Smooth muscle cell (in vitro differentiated cells): ENCODE results near the gene SLC12A8. TPM values are rescaled to one million over a fixed set of nuclear protein-coding genes. Genes with fewer than 3 reads are reported as not detected.
A peak's percentile ranks its signal among the peaks of the same experiment; 100 is the strongest.

Experiments used
- DNase-seq: peaks from one replicate; lab custom pipeline; 2025; ENCODE audit not compliant: unreplicated experiment; lab: John Stamatoyannopoulos, UW
- H2AFZ ChIP-seq: fragments of 200-600 bp; sonication (generic); 2 replicates; pipeline ENCODE4 v1.6.0; 2016; ENCODE audit warnings: antibody characterized with exemption, low read depth, mild to moderate bottlenecking
- H3F3A ChIP-seq: fragments of 200-600 bp; sonication (generic); 2 replicates; pipeline ENCODE4 v1.6.0; 2017; ENCODE audit warnings: antibody characterized with exemption, low read depth
- H3K27ac ChIP-seq: fragments of 200-600 bp; sonication (generic); 2 replicates; pipeline ENCODE4 v1.5.1; 2016; ENCODE audit warnings: low read depth, mild to moderate bottlenecking
- H3K27me3 ChIP-seq: fragments of 200-600 bp; sonication (generic); 2 replicates; pipeline ENCODE4 v1.6.1; 2016; ENCODE audit warnings: low read depth, mild to moderate bottlenecking
- H3K36me3 ChIP-seq: fragments of 200-600 bp; sonication (generic); 2 replicates; pipeline ENCODE4 v1.5.1; 2016; ENCODE audit warnings: low read depth
- H3K4me1 ChIP-seq: fragments of 200-600 bp; sonication (generic); 2 replicates; pipeline ENCODE4 v1.5.1; 2016; ENCODE audit warnings: low read depth
- H3K4me2 ChIP-seq: fragments of 200-600 bp; sonication (generic); 2 replicates; pipeline ENCODE4 v1.6.0; 2016; ENCODE audit warnings: mild to moderate bottlenecking
- H3K4me3 ChIP-seq: fragments of 200-600 bp; sonication (generic); 2 replicates; pipeline ENCODE4 v1.5.1; 2016; ENCODE audit warnings: mild to moderate bottlenecking
- H3K79me2 ChIP-seq: fragments of 200-600 bp; sonication (generic); 2 replicates; pipeline ENCODE4 v1.6.0; 2016; ENCODE audit warnings: low read depth, mild to moderate bottlenecking
- H3K9ac ChIP-seq: fragments of 200-600 bp; sonication (generic); 2 replicates; pipeline ENCODE4 v1.6.0; 2016; ENCODE audit warnings: low read depth
- H3K9me3 ChIP-seq: fragments of 200-600 bp; sonication (generic); replicated peaks from 2 replicates; pipeline ENCODE4 v1.5.1; 2016; ENCODE audit warnings: low read depth
- H4K20me1 ChIP-seq: fragments of 200-600 bp; sonication (generic); 2 replicates; pipeline ENCODE4 v1.6.0; 2016; ENCODE audit warnings: low read depth
- CTCF ChIP-seq: fragments of 200-600 bp; sonication (generic); IDR thresholded peaks from 2 replicates; pipeline ENCODE4 v1.5.1; 2017; ENCODE audit warnings: borderline replicate concordance, mild to moderate bottlenecking, antibody characterized with exemption; ENCODE audit not compliant: insufficient read depth, poor library complexity, severe bottlenecking
- WGBS: methylation state at CpG from one replicate; pipeline ENCODE4 v1.1.7; 2016; ENCODE audit warnings: low lambda C conversion rate; 5-methylcytosine and 5-hydroxymethylcytosine counted together
- polyA plus RNA-seq: library from polyadenylated mRNA; unstranded; fragments of >200 nt; fragmentation: Nextera tagmentation; extraction: Ambion mirVana; gene quantifications from 2 replicates; pipeline ENCODE4 v1.2.1, GENCODE V29; 2016
- total RNA-seq: library from RNA; depleted of rRNA; stranded (reverse); fragments of >200 nt; gene quantifications from 2 replicates; pipeline ENCODE4 v1.2.3, GENCODE V29; 2014

SLC12A8 gene
- total and polyA plus RNA-seq, 2 experiments from 2014 or later = 28.5 to 54.3 TPM

- Histone ChIP-seq H3K4me2 (peak overlapping the region; percentile 56), H4K20me1 (no peaks in the 10 kb centered on the region), H3K9me3 (no peaks in the 10 kb centered on the region), H3F3A (peaks cover 3% of the 10 kb centered on the region), H3K79me2 (peaks cover 9% of the 10 kb centered on the region), H3K4me3 (no peak overlapping the region), H2AFZ (no peak overlapping the region), H3K9ac (no peak overlapping the region), H3K36me3 (peaks cover 14% of the 10 kb centered on the region), H3K27me3 (no peaks in the 10 kb centered on the region), H3K4me1 (peaks cover 10% of the 10 kb centered on the region), H3K27ac (peak overlapping the region; percentile 44)
- no peak for DNase-seq
- TF ChIP-seq CTCF = no peak
- 53% methylated on average over 4 of the region's 4 CpGs for WGBS
Observed at GRCh38 chr3:125098611-125099291, 113.8 kb downstream of the SLC12A8 start.

GRCh38 chr3:125090649-125091048, 121.9 kb downstream of the SLC12A8 start:
- H3K9me3 ChIP-seq = no peaks in the 10 kb centered on the region
- peaks cover 17% of the 10 kb centered on the region for H3K36me3 ChIP-seq
- H3F3A ChIP-seq = peaks cover 9% of the 10 kb centered on the region
- no peak for DNase-seq
- H3K9ac ChIP-seq = no peak overlapping the region
- H3K27me3 ChIP-seq = no peaks in the 10 kb centered on the region
- H3K79me2 ChIP-seq = no peaks in the 10 kb centered on the region
- no peak overlapping the region for H3K27ac ChIP-seq
- H3K4me3 ChIP-seq = no peak overlapping the region
- no peak for TF ChIP-seq CTCF
- H4K20me1 ChIP-seq = no peaks in the 10 kb centered on the region
- no peaks in the 10 kb centered on the region for H3K4me1 ChIP-seq
- H2AFZ ChIP-seq = no peak overlapping the region
- no peak overlapping the region for H3K4me2 ChIP-seq

GRCh38 chr3:125087768-125088391, 124.7 kb downstream of the SLC12A8 start:
- peaks cover 9% of the 10 kb centered on the region for H3F3A ChIP-seq
- H3K36me3 ChIP-seq = peaks cover 17% of the 10 kb centered on the region
- WGBS = 49% methylated on average over 6 of the region's 6 CpGs
- no peaks in the 10 kb centered on the region for H3K9me3 ChIP-seq
- peak overlapping the region; percentile 10 for H3K4me2 ChIP-seq
- no peak overlapping the region for H3K4me3 ChIP-seq
- H2AFZ ChIP-seq = no peak overlapping the region
- no peaks in the 10 kb centered on the region for H3K4me1 ChIP-seq
- no peak for DNase-seq
- no peaks in the 10 kb centered on the region for H4K20me1 ChIP-seq
- no peaks in the 10 kb centered on the region for H3K27me3 ChIP-seq
- no peaks in the 10 kb centered on the region for H3K79me2 ChIP-seq
- H3K9ac ChIP-seq = peak overlapping the region; percentile 67
- TF ChIP-seq CTCF = no peak
- peak overlapping the region; percentile 87 for H3K27ac ChIP-seq

- no peaks in the 10 kb centered on the region for H3K79me2 ChIP-seq
- TF ChIP-seq CTCF = no peak
- H3K4me3 ChIP-seq = no peak overlapping the region
- no peaks in the 10 kb centered on the region for H3K27me3 ChIP-seq
- H3F3A ChIP-seq = peaks cover 9% of the 10 kb centered on the region
- H3K9me3 ChIP-seq = no peaks in the 10 kb centered on the region
- no peak overlapping the region for H3K4me2 ChIP-seq
- H2AFZ ChIP-seq = no peak overlapping the region
- H3K4me1 ChIP-seq = no peaks in the 10 kb centered on the region
- H3K27ac ChIP-seq = no peak overlapping the region
- H3K36me3 ChIP-seq = peaks cover 6% of the 10 kb centered on the region
- DNase-seq = no peak
- H4K20me1 ChIP-seq = no peaks in the 10 kb centered on the region
- H3K9ac ChIP-seq = no peak overlapping the region
Observed at GRCh38 chr3:125085166-125085565, 127.4 kb downstream of the SLC12A8 start.
